CD4-positive, alpha-beta T cell treated with Interleukin-21 for 1 hour (primary cell): ENCODE data around the gene USP9X.
"Not testable (repeated sequence)": the region's sequence is repeated elsewhere in the genome, so short reads cannot be mapped to it uniquely, and the experiment has no call there.

Experiments
- DNase-seq: peaks from one replicate; pipeline ENCODE4 v3.0.0-alpha.2; 2020

USP9X gene

DNA sequence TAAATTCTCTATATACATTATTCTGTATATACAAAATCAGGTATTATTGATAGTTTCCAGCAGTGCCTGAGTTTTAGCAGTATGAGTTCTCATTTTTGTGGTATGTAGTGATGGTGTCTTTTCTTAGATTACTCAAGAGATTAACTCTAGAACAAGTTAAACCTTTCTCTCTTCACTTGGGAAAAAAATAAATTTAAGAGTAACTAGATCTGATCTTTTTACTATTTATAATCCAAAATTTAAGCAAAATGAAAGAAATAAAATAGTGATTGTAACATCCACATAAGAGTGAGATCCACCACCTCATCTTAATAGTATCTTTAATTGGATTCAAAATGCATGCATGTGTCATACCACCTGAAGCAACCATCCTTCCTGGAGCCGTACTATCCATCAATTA lies 124.6 kb downstream of the USP9X start:
- DNase-seq, result no peak

DNA sequence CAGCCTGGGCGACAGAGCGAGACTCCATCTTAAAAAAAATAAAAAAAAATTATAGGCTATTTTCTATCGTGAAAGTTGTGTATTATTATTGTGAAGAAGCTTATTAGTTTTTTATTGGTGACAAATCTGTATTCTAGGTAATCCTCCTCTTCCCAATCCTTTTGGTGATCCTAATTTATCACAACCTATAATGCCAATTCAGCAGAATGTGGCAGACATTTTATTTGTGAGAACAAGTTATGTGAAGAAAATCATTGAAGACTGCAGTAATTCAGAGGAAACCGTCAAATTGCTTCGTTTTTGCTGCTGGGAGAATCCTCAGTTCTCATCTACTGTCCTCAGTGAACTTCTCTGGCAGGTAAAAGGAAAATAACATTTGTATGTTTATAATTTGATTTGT lies 139.4 kb downstream of the USP9X start:
- DNase-seq, result no peak

DNA sequence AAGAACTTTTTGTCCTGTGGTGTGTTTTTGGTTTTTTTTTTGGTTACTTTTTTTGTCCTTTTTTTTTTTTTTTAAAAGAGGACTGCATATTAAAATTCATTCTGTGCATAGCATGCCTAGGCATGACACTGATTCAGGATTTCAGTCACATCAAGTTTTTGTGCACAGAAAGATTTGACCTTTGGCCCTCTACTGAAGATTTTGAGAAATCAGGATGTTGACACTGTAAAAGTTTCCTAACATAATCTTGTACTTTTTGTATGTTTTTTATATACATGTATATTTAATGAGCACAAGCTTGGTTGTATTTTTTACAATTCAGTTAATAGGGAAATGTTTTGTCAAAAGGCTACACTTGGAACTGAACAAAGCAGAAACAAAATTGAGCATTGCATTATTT lies 148.7 kb downstream of the USP9X start:
- DNase-seq, result no peak

GRCh38 chrX:41234471-41234870 lies 149.2 kb downstream of the USP9X start:
- DNase-seq, result not testable (repeated sequence)

DNA sequence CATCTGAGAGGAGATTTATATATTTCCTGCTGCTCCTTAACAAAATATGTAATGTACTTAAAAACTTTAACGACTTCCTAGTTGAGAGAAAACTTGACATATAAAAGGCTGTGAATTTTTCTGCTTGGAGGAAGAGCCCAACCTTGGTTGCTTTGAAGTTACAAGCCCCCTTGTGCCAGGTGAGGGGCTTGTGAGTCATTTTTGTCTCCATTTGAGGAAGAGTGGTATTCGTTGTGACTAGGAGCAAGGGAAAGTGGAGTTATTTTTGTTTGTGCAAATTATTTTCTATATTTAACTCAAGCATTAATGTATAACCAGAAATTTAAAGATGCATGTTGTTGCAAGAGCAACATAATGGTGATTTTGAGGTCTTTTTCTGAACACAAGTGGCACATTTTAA lies 149.7 kb downstream of the USP9X start:
- no peak for DNase-seq

DNA sequence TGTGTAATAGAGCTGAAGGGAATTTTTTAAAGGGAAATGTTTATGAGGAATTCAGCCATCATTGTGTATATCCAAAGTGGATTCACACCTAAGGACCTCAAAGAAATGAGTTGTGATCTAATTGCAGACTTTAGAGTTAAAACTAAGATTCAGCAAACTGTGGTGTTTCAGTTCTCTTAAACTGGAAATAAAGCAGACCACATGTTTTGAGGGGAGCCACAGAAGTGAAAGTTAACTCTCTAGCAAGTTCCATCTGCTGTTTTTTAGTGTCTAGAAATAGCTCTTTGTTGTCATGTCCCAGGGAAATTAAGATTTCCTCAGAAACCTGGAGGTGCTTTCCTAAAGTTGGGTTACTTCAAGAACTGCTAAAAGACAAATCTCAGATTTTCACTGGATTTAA lies 151.4 kb downstream of the USP9X start:
- no peak for DNase-seq

DNA sequence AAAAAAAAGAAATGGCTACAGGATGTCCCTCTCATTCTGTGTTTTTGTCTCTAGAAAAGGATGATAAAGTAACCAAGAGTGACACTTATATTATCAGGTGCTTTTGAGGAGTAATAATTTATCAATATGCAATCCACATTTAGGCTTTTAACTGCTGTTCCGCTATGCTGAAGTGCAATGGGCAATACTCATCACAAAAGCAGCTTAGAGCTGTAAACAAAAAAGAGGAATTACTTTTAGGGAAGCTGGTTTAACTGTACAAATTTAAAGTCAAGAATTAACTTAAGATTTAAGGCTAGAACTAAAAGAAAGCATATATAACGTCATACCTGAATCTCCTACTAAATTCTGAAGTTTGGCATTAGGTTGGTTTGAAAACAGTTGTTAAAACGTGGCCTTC lies 155.3 kb downstream of the USP9X start:
- DNase-seq, result no peak

DNA sequence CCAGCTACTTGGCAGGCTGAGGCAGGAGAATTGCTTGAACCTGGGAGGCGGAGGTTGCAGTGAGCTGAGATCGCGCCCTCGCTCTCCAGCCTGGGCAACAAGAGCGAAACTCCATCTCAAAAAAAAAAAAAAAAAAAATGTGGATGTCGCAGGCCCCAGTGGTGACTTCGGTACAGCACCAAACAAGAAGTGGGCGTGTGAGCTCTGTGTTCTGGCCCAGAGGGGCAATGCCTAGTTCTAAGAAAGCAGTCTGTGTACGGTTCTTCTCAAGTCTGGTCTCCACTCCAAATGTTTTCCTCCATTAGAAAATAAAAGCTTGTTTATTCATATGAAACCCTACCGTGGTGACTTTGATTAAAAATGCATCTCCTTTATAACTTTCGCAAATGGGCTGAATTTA lies 156.7 kb downstream of the USP9X start:
- no peak for DNase-seq

DNA sequence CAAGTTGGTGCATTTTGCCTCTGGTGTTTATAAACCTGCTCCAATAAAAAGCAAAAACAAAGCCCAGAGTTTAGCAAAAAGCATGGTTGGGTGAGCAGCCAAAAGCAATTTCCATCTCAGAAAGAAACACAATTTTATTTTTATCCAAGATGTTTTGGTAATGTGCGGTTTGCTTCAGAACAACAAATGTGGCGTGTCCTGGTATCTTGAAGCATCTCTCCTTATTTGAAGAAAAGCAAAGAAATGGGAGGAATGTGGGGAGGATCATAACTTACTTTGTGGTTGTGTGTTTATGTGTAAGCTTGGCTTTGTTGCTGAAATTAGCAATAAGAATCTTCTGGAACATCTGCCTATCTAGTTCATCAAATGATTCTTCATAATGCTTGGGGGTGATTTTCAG lies 160.4 kb downstream of the USP9X start:
- no peak for DNase-seq

DNA sequence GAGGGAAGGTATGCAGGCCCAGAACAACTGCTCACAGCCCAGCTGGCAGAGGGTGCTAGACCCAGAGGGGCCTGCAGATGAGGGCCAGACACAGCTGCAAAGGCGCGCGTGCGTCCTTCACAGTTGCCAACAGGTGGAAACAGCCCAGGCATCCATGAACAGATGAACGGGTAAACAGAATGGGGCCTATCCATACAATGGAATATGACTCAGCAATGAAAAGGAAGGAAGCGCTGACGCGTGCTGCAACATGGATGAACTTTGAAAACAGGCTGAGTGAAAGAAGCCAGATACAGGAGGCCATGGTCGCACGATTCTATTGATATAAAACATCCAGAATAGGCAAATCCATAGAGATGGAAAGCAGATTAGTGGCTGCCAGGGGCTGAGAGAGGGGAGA lies 165.6 kb downstream of the USP9X start:
- no peak for DNase-seq

- no peak for DNase-seq
Measured at GRCh38 chrX:41257801-41258200, 172.6 kb downstream of the USP9X start.

DNA sequence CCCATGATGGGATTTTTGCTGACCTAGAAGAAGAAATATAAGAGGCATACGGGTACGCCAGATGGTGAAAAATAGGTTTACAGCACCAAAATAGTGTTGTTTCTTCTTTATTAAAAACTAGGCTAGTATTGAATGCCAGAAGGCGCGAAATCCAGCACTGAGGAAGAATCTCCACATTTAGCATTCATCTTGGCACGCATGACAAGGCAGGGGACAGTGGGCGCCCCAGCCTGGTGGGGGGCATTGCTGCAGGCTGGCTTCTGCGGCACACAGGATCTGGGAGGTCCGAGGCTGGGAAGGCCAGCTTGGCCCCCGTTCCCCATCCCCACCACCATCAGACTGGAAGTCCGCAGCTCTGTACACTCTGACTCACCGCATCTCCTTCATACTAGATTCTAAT lies 173.0 kb downstream of the USP9X start:
- DNase-seq, result no peak

- no peak for DNase-seq
Measured at GRCh38 chrX:41258871-41259270, 173.6 kb downstream of the USP9X start.

DNA sequence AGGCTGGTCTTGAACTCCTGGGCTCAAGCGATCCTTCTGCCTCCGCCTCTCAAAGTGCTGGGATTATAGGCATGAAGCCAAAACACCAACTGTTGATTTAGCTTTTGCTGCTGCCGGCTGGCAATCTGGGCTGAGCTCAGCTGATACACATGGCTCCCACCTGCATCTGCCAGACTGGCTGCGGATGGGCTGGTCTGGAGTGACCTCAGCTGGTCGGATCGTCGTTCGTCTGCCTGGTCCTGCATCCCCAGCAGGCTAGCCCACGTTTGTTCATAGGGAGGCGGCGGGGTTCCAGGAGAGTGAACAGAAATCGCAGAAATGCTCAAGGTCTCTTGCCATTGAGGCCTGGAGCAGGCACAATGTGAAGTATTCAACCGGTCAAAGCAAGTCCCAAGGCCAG lies 174.3 kb downstream of the USP9X start:
- no peak for DNase-seq

- peak; percentile 47 for DNase-seq
Measured at GRCh38 chrX:41265615-41266014, 180.4 kb downstream of the USP9X start.

DNA sequence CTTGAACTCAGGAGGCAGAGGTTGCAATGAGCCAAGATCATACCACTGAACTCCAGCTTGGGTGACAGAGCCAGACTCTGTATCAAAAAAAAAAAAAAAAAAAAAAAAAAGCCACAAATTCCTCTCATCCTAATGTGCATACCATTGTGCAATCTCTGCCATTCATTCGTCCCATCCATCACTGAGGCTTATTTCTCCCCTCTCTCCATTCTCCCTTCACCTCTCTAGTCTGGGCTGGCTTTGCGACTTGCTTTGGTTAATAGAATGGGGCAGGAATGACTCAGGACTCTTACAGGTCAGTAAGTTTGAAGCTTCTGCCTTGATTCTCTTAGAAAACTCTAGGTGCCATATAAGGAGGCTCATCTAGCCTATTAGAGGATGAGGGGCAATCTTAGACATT lies 188.4 kb downstream of the USP9X start:
- DNase-seq, result no peak

GRCh38 chrX:41275661-41276609 lies 190.7 kb downstream of the USP9X start:
- peak; percentile 56 for DNase-seq

DNA sequence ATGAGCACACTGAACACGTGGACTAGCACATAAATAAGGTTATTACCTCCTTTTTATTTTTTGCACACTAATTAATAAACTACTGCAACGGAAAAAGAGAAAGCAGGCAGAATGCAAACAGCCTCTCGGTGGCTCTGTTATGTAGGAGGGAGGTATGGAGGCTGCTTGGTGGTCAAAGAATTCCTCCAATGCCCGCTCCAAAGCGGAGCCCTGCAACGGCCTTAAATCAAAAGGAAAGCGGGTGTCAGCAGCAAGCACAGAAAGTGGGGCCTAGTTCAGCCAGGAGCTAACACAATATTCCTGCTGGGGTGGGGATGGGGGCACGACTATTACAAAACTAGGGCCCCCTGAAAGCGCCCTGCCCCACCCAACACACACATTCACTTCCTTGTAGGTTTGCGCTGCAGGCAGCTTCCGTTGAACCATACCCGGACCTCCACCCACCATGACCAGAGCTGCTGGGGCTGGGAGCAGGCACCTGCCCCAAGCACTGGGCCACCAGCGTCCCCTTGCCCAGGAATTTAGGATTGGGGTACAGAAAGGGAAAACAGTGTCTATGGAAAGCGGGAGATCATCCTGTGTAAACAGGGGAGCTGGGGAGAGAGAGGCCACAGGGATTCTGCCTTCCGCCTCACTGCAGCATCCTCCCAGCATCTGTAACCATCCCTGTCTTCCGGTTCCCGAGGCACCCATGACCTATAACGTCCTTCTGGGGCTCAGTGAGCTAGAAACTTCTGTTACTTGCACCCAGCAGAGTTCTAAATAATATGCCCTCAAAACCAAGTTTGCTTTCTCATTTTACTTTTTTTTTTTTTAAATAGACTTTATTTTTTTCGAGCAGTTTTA lies 191.6 kb downstream of the USP9X start:
- DNase-seq, result no peak

DNA sequence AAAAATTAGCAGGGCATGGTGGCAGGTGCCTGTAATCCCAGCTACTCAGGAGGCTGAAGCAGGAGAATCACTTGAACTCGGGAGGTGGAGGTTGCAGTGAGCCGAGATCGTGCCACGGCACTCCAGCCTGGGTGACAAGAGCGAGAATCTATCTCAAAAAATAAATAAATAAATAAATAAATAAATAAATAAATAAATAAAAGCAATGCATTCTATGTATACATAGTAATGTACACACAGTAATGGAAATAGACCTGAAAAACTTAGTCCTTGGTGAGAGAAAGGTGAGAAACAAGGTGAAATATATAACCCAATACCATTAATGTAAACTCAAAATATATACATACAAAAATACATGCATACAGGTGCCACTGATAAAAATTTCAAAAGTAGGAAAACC lies 197.1 kb downstream of the USP9X start:
- DNase-seq, result not testable (repeated sequence)

- DNase-seq, result not testable (repeated sequence)
Measured at GRCh38 chrX:41285928-41286327, 200.7 kb downstream of the USP9X start.
